H1 (cell line): ENCODE data around the gene ASS1. TPM values are rescaled to one million over a fixed set of nuclear protein-coding genes. Genes with fewer than 3 reads are reported as not detected.

Experiments
- BACH1 ChIP-seq: IDR thresholded peaks from 2 replicates; pipeline ENCODE4 v1.6.1; 2012; ENCODE audit warnings: low read length, improper control_type of control experiment
- CBX8 ChIP-seq: fragments of 300-800, 300-1000 bp; sonication (generic); IDR thresholded peaks from 2 replicates; pipeline ENCODE4 v1.7.1; 2016; ENCODE audit warnings: low read depth, low read length, borderline replicate concordance
- CHD2 ChIP-seq: IDR thresholded peaks from 2 replicates; pipeline ENCODE4 v1.6.1; 2012; ENCODE audit warnings: low read length, improper control_type of control experiment
- JUND ChIP-seq: IDR thresholded peaks from 2 replicates; pipeline ENCODE4 v1.6.1; 2011; ENCODE audit warnings: mild to moderate bottlenecking, improper control_type of control experiment, low read length
- KDM5A ChIP-seq: fragments of 200-600 bp; IDR thresholded peaks from 2 replicates; pipeline ENCODE4 v1.7.1; 2012; ENCODE audit warnings: mild to moderate bottlenecking, low read length, inconsistent platforms, mixed read lengths
- MAFK ChIP-seq: IDR thresholded peaks from 2 replicates; pipeline ENCODE4 v1.6.1; 2012; ENCODE audit warnings: low read depth, mild to moderate bottlenecking, improper control_type of control experiment, low read length
- NANOG ChIP-seq: IDR thresholded peaks from 2 replicates; pipeline ENCODE4 v1.6.1; 2011; ENCODE audit warnings: low read length, low read depth, mild to moderate bottlenecking, inconsistent platforms; ENCODE audit not compliant: insufficient read depth, poor library complexity, severe bottlenecking
- RNF2 ChIP-seq: fragments of 200-900, 300-1000 bp; sonication (generic); IDR thresholded peaks from 2 replicates; pipeline ENCODE4 v1.7.1; 2016; ENCODE audit warnings: borderline replicate concordance, low read depth, mild to moderate bottlenecking, antibody characterized with exemption, low read length; ENCODE audit not compliant: poor library complexity, severe bottlenecking; ENCODE audit errors: missing control alignments
- SP1 ChIP-seq: IDR thresholded peaks from 2 replicates; pipeline ENCODE4 v1.6.1; 2011; ENCODE audit warnings: low read depth, low read length
- SP2 ChIP-seq: IDR thresholded peaks from 2 replicates; pipeline ENCODE4 v1.6.1; 2012; ENCODE audit warnings: mild to moderate bottlenecking, low read length, inconsistent platforms
- polyA plus RNA-seq, 7 experiments: library from polyadenylated mRNA; depleted of rRNA in 3 of 7; stranded (reverse) in 5 of 7; unstranded in 2 of 7; fragments of >200 nt in 5 of 7; fragments of 200-250 nt in 2 of 7; gene quantifications; 1 replicate in 5 of 7; 2 replicates in 1 of 7; 4 replicates in 1 of 7; pipeline versions ENCODE4 v1.2.1 to v1.2.3, GENCODE V29; 2011 to 2013; ENCODE audit warnings: missing spikeins in 2 of 7, mixed read lengths in 2 of 7
- total RNA-seq: library from RNA; stranded (reverse); fragmentation: NEBNext Ultra II Directional; extraction: Animal tissue kit (Norgen Biotek cat#: 25700); gene quantifications from 2 replicates; pipeline ENCODE4 v1.2.1, GENCODE V29; 2021
- TF ChIP-seq, protein P1 (sequence below): fragments of 300-600 bp; sonication (generic); IDR thresholded peaks from 2 replicates; pipeline ENCODE4 v1.7.1; 2012; ENCODE audit warnings: low read length, moderate library complexity, mild to moderate bottlenecking, inconsistent platforms; ENCODE audit not compliant: insufficient replicate concordance

ASS1 gene
- total and polyA plus RNA-seq, 2 of the 8 experiments (the other 6 are each of a cell fraction or from before 2014, with no cell fraction given) = 108 to 296 TPM

DNA sequence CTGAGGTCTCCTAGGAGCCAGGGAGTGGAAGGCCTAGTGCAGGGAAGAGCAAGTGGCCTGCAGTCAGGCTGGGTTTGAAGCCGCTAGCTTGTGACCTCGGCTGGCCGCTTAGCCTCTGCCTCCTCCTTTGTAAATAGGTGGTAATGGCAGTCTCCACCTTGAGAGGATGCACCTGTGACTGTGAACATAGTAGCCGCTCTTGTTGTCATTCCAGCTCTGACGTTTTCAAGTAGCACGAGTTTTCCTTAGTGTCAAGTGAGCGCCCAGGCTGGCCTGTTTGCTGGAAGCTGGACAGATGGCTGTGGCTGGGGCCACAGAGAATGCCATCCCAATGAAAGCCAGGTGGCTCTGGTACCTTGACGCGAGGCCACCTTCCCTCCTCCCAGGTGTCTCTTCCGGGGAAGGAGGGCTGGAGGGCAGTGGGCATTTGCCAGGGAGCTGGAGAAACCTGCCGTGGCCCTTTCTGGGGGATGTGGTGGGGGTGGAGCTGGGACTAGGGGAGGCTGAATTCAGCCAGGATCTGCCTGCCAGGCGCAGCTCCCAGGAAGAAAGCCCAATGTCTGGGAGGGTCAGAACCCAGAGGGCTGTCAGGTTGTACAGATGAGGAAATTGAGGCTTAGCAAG lies 2.5 kb downstream of the ASS1 start (continued):
- TF ChIP-seq, protein P1, sequence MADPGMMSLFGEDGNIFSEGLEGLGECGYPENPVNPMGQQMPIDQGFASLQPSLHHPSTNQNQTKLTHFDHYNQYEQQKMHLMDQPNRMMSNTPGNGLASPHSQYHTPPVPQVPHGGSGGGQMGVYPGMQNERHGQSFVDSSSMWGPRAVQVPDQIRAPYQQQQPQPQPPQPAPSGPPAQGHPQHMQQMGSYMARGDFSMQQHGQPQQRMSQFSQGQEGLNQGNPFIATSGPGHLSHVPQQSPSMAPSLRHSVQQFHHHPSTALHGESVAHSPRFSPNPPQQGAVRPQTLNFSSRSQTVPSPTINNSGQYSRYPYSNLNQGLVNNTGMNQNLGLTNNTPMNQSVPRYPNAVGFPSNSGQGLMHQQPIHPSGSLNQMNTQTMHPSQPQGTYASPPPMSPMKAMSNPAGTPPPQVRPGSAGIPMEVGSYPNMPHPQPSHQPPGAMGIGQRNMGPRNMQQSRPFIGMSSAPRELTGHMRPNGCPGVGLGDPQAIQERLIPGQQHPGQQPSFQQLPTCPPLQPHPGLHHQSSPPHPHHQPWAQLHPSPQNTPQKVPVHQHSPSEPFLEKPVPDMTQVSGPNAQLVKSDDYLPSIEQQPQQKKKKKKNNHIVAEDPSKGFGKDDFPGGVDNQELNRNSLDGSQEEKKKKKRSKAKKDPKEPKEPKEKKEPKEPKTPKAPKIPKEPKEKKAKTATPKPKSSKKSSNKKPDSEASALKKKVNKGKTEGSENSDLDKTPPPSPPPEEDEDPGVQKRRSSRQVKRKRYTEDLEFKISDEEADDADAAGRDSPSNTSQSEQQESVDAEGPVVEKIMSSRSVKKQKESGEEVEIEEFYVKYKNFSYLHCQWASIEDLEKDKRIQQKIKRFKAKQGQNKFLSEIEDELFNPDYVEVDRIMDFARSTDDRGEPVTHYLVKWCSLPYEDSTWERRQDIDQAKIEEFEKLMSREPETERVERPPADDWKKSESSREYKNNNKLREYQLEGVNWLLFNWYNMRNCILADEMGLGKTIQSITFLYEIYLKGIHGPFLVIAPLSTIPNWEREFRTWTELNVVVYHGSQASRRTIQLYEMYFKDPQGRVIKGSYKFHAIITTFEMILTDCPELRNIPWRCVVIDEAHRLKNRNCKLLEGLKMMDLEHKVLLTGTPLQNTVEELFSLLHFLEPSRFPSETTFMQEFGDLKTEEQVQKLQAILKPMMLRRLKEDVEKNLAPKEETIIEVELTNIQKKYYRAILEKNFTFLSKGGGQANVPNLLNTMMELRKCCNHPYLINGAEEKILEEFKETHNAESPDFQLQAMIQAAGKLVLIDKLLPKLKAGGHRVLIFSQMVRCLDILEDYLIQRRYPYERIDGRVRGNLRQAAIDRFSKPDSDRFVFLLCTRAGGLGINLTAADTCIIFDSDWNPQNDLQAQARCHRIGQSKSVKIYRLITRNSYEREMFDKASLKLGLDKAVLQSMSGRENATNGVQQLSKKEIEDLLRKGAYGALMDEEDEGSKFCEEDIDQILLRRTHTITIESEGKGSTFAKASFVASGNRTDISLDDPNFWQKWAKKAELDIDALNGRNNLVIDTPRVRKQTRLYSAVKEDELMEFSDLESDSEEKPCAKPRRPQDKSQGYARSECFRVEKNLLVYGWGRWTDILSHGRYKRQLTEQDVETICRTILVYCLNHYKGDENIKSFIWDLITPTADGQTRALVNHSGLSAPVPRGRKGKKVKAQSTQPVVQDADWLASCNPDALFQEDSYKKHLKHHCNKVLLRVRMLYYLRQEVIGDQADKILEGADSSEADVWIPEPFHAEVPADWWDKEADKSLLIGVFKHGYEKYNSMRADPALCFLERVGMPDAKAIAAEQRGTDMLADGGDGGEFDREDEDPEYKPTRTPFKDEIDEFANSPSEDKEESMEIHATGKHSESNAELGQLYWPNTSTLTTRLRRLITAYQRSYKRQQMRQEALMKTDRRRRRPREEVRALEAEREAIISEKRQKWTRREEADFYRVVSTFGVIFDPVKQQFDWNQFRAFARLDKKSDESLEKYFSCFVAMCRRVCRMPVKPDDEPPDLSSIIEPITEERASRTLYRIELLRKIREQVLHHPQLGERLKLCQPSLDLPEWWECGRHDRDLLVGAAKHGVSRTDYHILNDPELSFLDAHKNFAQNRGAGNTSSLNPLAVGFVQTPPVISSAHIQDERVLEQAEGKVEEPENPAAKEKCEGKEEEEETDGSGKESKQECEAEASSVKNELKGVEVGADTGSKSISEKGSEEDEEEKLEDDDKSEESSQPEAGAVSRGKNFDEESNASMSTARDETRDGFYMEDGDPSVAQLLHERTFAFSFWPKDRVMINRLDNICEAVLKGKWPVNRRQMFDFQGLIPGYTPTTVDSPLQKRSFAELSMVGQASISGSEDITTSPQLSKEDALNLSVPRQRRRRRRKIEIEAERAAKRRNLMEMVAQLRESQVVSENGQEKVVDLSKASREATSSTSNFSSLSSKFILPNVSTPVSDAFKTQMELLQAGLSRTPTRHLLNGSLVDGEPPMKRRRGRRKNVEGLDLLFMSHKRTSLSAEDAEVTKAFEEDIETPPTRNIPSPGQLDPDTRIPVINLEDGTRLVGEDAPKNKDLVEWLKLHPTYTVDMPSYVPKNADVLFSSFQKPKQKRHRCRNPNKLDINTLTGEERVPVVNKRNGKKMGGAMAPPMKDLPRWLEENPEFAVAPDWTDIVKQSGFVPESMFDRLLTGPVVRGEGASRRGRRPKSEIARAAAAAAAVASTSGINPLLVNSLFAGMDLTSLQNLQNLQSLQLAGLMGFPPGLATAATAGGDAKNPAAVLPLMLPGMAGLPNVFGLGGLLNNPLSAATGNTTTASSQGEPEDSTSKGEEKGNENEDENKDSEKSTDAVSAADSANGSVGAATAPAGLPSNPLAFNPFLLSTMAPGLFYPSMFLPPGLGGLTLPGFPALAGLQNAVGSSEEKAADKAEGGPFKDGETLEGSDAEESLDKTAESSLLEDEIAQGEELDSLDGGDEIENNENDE = no peak
- TF ChIP-seq BACH1 (no peak), JUND (no peak), MAFK (no peak), RNF2 (no peak), NANOG (no peak), CHD2 (no peak), SP1 (no peak), KDM5A (no peak), SP2 (no peak), CBX8 (no peak)
- TF ChIP-seq, all 59 proteins: peak for 0
